Activated gamma-delta T cell treated with Interleukin-2 at 50 U/mL for 16 hours (primary cell): Measurements from ENCODE around the gene CEACAM4.

ENCODE experiments used
- DNase-seq: peaks from one replicate; pipeline ENCODE4 v3.0.0-alpha.2; 2020

CEACAM4 gene

GRCh38 chr19:41626877-41627276 lies at the start of gene CEACAM4:
CEACAM4 (minus strand) TSS chr19:41627074; CDS start chr19:41626963, 111 bp downstream.
- DNase-seq, result no peak

- DNase-seq, result no peak
Observed at GRCh38 chr19:41671486-41671885, 44.6 kb upstream of the CEACAM4 start.

- DNase-seq, result no peak
Observed at GRCh38 chr19:41670755-41671154, 43.9 kb upstream of the CEACAM4 start.

GRCh38 chr19:41668315-41668714 lies 41.4 kb upstream of the CEACAM4 start:
- DNase-seq, result no peak

- DNase-seq, result no peak
Observed at GRCh38 chr19:41666075-41666474, 39.2 kb upstream of the CEACAM4 start.

- no peak for DNase-seq
Observed at GRCh38 chr19:41657157-41657556, 30.3 kb upstream of the CEACAM4 start.

- peak; percentile 10 for DNase-seq
Observed at GRCh38 chr19:41656756-41657155, 29.9 kb upstream of the CEACAM4 start.

GRCh38 chr19:41652250-41652649 lies 25.4 kb upstream of the CEACAM4 start:
- DNase-seq, result no peak

GRCh38 chr19:41649827-41650226 lies 23.0 kb upstream of the CEACAM4 start:
- DNase-seq, result no peak

- DNase-seq, result peak; percentile 32
Observed at GRCh38 chr19:41646589-41647204, 19.8 kb upstream of the CEACAM4 start.

- peak; percentile 75 for DNase-seq
Observed at GRCh38 chr19:41641879-41642485, 15.1 kb upstream of the CEACAM4 start.

- no peak for DNase-seq
Observed at GRCh38 chr19:41638641-41639081, 11.8 kb upstream of the CEACAM4 start.

- no peak for DNase-seq
Observed at GRCh38 chr19:41637484-41637883, 10.6 kb upstream of the CEACAM4 start.

- DNase-seq, result no peak
Observed at GRCh38 chr19:41627966-41628675, 1.2 kb upstream of the CEACAM4 start.

- no peak for DNase-seq
Observed at GRCh38 chr19:41626278-41626677, 596 bp downstream of the CEACAM4 start.

GRCh38 chr19:41624937-41625336 lies 1.9 kb downstream of the CEACAM4 start:
- no peak for DNase-seq

GRCh38 chr19:41624515-41624914 lies 2.4 kb downstream of the CEACAM4 start:
- no peak for DNase-seq

GRCh38 chr19:41623360-41623759 lies 3.5 kb downstream of the CEACAM4 start:
- no peak for DNase-seq

- no peak for DNase-seq
Observed at GRCh38 chr19:41621654-41622053, 5.2 kb downstream of the CEACAM4 start.

- no peak for DNase-seq
Observed at GRCh38 chr19:41621226-41621625, 5.6 kb downstream of the CEACAM4 start.

GRCh38 chr19:41620171-41620570 lies 6.7 kb downstream of the CEACAM4 start:
- DNase-seq, result no peak

GRCh38 chr19:41619018-41619556 lies 7.8 kb downstream of the CEACAM4 start:
- DNase-seq, result no peak

GRCh38 chr19:41617941-41618730 lies 8.7 kb downstream of the CEACAM4 start:
- DNase-seq, result no peak
